GM18909 (cell line): Measurements from ENCODE around the gene NDUFB1.

ENCODE experiments used
- ATAC-seq: cut with Tn5 transposase; IDR thresholded peaks from one replicate; pipeline ENCODE4 v1.9.1; 2021; ENCODE audit warnings: mild to moderate bottlenecking; ENCODE audit not compliant: unreplicated experiment, poor library complexity

The NDUFB1 gene

DNA sequence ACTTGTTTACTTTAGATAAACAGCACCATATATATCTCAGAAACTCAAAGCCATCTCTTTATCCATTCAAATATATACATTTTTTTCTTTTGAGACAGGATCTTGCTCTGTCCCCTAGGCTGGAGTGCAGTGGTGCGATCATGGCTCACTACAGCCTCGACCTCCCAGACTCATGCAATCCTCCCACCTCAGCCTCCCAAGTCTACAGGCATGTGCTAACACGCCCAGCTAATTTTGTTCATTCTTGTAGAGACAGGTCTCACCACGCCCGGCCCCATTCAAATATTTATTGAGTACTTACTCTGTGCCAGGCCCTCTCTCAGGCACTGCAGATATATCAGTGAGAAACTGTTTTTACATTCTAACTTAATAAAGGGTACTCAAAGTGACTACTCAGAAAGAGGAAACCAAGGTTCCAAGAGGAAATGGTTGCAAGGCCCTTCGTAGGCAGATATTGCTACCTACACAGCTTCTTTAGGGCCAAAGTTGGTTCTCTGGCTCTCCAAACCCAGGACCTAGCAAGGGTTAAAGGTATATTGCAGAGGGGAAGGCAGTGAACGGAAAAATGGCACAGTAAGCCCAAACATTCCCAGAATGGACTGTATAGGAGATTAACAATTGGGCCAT, 18.0 kb downstream of the NDUFB1 start:
- no peak for ATAC-seq

GRCh38 chr14:92099802-92100201, 21.7 kb downstream of the NDUFB1 start:
- ATAC-seq, result no peak

DNA sequence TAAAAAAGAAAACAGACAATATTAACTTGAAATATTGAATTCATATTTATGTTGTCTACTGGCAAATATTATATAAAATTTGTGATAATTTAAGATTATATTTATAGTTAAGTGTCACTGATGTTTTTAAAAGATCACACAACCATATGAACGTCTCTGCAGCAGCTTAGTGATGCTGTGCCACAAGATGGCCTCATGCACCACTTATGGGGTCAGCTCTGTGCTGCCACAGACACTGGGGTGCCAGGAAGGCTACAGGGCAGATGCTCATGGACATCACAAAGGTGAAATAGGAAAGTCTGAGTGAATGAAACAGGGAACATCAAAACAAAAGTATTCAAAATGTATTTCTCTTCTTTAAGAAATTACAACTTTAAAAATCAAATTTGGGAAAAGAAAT, 28.2 kb downstream of the NDUFB1 start:
- no peak for ATAC-seq

- ATAC-seq, result no peak
These were observed 33.0 kb downstream of the NDUFB1 start for GRCh38 chr14:92088494-92088893.

DNA sequence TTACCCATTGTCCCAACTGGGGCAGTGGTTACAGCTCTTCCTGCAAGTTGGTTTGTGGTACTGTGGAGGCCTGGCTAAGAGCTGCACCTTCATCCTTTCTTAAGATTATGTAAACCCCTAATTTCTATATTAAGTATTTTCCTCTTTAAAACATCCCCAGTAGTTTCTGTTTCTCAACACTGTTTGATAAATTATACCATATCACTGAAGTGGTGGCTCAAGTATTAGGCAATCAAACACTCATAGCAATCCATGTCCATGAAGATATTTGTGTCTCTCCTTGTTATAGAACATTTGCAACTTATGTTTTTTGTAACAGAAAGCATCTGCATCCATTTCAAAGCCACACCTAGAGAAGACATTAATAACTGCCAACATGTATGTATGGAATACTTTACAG, 47.0 kb downstream of the NDUFB1 start:
- ATAC-seq, result no peak
